ENCODE data around the gene NPHP4.
"Not testable (repeated sequence)": the region's sequence is repeated elsewhere in the genome, so short reads cannot be mapped to it uniquely, and the experiment has no call there.

The NPHP4 gene

DNA sequence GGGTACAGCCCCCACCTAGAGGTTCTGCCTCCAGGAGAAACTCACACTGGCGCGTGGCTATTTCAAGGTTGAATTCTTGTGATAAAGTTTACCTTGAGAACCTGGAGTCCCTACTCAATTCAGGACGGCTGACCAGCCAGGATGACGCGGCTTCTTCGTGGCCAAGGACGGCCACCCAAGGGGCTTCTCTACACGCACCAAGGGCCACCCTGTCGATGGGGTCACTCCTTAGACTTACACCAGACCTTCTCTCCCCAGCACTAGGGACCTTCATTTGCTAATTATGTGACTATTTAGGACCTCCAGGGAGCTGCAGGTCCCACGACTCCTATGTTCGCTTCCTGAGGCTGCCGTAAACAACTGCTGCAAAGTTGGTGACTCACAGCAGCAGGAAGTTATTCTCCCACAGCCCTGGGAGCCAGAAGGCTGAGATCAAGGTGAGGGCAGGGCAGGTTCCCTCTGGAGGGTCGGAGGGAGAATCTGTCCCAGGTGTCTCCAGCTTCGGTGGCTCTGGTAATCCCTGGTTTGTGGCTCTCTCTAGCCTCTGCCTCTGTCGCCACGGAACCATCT lies 135.9 kb downstream of the NPHP4 start:
- DNase-seq (ENCODE audit: low read depth in 2 of 2) = no peak

DNA sequence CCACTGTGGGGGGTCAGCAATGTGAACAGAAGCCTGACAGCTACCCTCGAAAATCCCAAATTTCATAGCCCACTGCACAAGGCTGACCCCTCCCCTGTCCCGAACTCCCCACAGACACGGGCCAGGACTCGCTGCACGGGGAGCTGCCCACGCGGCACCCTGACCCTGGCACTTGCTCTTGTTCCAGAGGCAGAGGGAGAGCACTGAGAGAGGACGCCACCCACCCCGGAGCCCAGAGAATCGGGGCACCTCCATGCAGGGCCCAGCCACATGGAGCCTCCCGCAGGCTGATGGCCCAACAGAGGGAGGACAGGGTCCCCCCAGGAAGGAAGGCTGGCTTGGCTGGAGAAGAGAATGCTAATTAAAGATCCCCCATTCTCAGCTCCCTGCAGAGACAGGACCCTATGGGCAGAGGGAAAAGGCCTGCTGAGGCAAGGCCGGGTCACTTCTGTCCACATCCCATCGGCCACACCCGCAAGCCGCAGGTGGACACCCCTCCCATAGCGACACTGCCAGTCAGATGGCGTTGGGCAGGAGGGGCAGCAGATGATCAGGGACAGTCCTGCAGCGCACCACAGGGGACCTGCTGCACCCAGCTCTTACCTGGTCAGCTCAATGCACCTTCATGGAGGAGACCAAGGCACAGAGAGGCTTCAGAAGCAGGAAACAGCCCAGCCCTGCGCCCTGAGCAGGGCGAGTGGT lies 136.9 kb downstream of the NPHP4 start:
- DNase-seq (ENCODE audit: low read depth in 2 of 2) = no peak

DNA sequence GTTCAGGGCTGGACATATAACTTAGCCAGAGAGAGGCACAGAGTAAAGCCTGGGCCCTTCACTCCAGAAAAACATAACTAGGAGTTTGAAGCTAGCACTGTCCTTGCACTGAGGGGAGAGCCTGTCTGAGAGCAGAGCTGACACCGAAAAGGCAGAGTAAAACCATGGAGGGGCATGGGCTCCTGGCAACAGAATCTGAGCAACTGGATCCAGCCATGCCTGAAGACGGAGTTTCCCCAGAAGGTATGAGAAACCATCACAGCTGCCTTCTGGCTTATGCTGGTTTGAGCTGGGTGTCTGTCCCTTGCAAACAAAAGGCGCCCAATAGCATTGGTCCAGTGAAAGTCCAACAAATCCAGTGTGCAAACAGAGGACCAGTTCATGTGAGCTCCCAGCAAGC lies 137.5 kb downstream of the NPHP4 start:
- DNase-seq (ENCODE audit: low read depth in 2 of 2) = no peak

DNA sequence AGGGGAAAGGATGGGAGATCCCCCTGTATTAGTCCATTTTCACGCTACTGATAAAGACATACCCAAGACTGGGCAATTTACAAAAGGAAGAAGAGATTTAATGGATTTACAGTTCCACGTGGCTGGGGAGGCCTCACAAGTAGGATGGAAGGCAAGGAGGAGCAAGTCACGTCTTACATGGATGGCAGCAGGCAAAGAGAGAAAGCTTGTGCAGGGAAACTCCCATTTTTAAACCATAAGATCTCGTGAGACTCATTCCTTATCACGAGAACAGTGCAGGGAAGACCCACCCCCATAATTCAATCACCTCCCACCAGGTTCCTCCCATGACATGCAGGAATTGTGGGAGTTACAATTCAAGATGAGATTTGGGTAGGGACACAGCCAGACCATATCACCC lies 138.4 kb downstream of the NPHP4 start:
- DNase-seq (ENCODE audit: low read depth in 2 of 2) = not testable (repeated sequence)

DNA sequence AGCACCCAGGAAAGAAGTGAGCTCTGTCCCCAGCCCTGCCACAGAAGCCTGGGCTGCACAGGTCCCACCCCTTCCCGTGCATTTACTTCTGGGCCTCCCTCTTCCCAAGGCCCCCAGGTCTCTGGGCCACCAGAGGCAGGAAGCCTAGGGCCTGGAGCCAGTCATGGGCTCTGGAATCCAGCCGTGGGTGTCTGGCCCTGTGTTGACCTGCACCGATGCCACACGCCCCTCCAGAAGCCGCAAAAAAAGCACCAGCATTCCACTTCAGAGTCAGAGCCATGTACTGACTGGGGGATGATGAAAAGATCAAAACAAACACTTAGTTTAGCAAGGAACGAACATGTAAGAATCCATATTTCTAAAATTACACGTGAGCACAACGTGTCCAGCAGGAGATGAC lies 141.7 kb downstream of the NPHP4 start:
- no peak for DNase-seq (ENCODE audit: low read depth in 2 of 2)

DNA sequence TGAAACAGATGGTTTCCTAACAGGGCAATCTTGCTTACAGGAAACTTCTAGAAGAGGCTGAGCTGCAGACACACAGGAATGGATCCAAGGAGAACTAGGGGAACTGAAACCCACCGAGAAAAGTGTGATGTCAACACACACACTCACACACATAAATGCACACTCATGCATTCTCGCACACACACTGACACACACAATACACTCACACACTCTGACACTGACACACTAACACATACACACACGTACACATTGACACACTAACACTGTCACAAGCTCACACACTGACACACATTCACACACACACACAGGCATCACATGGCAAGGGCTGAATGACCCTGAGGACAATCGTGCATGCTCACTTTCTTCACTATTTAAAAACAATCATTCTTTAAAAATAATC lies 142.7 kb downstream of the NPHP4 start:
- DNase-seq (ENCODE audit: low read depth in 2 of 2) = no peak

DNA sequence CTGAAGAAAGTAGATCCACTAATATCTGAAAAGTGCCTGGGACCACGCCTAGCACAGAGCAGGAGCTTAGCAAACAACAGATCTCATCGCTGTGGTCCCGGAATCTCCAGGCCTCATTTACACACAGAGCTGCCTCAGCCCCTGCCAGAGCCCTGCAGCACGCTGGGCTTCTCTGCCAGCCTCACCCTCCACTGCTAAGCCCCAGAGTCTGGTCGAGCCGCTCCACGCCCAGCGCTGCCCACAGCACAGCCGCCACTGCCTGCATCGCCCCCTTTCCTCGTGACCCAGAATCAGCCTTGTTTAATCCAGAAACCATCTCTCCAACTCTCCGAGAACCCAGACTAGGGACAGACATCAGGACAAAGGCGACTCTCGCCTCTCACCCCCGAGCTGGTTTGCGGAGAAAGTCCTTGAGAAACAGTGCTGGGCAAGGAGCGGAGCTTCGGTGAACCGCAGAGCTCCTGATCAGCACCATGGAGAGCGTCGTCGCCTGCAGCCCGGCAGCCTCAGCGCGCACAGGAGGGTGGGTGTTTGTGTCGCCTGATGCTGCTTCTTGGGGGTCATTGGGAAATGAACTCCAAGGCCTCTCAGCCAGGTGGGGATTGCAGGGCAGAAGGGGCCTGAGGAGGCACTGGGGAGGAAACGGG lies 145.1 kb downstream of the NPHP4 start:
- DNase-seq (ENCODE audit: low read depth in 2 of 2) = no peak

DNA sequence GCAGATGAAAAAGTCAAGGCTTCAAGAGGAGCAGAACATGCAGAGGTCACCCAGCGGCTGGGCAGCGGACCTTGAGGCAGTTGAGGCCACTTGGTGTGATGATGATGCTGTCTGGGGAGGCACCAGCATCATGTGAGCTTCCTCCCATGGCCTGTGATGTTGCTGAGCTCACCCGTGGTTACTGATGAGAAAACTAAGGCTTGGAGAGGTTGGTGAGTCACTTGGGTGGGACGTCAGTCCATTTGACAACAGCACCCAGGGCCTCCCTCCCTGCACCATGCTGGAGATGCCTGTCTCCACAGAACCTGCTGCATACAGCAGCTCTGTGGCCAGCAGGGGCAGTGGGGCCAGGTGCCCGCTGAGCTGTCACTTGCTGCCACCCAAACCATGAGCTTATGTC lies 146.8 kb downstream of the NPHP4 start:
- DNase-seq (ENCODE audit: low read depth in 2 of 2) = no peak

DNA sequence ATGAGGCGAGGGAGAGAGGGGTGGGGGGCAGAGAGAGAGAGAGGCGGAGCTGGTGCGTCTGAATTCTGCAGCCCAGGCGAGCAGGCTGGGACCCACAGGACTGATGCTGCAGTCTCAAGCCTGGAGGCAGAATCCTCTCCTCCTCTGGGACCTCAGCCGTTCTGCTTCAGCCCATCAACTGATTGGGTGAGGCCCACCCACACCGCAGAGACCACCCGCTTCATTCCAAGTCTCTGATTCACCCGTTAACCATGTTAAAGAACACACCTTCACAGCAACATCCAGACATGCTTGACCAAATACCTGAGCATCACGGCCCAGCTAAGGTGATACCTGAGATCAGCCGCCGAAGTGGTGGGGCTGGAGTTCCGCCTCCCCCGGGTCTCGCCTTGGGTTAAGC lies 147.8 kb downstream of the NPHP4 start:
- no peak for DNase-seq (ENCODE audit: low read depth in 2 of 2)

DNA sequence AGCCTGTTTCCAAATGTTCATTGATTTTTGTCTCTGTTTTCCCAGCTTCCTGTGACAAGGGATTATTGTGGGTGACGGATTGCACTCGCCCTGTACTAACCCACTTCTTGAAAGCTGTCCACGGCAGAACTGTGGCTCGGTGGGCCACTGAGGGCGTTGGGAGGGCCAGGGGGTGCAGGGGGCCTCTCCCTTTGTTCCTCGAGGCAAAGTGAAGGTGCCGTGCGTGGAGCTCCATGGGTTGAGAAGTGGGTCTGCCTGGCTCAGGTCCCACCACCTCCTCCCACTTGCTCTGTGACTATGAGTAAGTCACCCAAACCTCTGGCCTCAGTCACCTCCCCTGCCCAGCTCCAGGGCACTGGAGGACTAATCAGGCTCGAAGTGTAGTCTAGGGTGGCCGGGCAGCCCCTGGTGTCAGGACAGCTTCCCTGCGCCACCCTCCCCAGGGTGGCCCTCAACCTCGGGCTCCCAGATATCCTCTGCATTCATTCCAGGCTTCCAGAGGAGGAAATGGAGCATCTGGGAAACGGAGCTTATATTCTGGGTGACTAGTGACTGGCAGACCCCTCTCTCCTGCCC lies 148.6 kb downstream of the NPHP4 start:
- no peak for DNase-seq (ENCODE audit: low read depth in 2 of 2)

DNA sequence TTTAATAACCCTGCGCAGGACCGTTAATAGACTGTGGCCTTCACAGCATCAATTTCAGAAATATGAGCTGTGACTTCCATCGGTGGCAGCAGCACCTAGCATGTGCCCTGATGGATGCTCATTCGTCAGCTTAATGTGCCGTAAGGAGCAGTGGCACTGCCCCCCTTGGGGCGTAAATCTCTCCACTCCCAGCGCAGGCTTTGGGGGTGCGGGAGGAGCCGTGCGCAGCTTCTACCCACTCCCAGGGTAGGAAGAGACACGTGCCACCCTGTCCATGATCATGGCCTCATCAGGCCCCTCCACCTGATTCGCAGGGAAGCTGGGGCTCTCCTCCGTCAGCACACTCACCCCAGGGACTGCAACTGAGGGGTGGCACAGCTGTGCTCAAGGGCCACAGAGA lies 149.5 kb downstream of the NPHP4 start:
- DNase-seq (ENCODE audit: low read depth in 2 of 2) = no peak

DNA sequence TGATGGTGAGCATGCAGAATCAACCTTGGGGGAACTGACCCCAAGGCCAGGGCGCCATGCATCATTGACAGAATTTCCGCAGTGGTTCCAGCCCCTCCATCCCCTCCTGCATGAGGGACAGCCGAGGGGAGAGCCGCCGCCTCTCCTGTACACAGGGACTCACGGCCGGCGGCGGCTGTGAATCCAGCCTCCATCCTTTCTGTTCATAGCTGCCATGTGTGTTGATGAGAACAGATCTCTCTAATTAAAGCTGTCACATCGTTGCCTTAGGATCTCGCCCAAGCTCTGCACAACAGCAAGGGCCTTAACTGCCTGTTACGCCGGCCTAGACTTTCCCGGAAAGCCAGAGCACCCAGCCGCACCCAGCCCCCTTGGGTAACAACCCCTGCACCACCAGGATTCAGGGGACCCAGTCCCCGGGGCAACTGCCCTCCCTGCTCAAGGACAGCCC lies 151.6 kb downstream of the NPHP4 start:
- DNase-seq (ENCODE audit: low read depth in 2 of 2) = no peak

DNA sequence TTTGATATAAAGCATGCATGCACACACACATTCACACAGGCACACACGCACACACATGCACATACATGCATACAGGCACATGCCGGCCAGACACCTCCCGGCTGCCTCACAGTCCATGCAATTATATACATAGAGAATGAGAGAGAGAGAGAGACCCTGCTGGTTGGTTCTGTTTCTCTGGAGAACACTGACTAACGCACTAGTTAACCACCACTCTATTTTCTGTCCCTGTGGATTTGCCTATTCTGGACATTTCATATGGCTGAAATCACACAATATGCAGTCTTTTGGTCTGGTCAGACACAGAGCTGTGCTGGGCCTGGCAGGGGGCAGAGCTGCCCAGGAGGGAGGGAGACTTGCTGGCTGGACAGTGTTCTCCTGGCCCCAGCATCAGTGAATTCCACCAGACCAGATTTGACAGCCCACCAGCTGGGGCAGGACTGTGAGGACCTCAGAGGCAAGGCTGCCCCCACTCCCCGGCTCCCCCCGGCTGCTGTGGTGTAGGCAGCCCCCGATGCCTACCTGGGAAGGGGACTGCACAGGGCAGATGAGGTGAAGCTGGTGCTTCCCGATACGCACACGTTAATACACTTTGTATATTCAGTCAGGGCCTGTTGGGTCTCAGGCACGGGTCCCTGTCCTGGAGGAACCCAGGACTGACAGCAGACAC lies 152.2 kb downstream of the NPHP4 start:
- DNase-seq (ENCODE audit: low read depth in 2 of 2) = no peak

DNA sequence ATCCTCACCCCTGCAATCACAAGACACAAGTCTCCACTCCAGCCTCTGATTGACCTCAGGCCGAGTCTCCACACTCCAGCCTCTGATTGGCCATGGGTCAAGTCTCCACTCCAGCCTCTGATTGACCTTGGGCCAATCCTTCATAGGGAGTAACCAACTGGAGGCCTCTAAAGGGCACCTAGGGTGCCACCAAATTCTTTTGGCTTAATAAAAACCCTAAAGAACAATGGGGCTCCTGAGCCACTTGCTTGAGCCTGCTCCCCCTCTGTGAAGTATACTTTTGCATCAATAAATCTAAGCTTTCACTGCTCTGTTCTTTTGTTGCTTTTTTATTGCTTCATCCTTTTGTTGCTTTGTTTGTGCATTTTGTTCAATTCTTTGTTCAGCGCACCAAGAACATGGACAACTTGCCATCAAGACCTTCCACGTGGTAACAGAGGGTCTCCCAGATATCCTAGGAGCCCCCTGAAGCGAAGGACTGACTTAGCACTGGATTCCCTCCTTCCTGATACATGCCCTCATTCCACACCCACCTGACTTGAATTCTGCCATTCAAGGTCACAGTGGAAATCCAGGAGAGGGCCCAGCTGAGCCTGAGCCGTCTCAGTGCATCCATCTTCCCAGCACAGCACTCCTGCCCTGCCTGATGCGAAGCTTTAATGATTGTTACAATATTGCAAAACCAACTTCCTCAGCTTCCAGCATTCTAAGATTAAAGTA lies 152.9 kb downstream of the NPHP4 start:
- no peak for DNase-seq (ENCODE audit: low read depth in 2 of 2)

DNA sequence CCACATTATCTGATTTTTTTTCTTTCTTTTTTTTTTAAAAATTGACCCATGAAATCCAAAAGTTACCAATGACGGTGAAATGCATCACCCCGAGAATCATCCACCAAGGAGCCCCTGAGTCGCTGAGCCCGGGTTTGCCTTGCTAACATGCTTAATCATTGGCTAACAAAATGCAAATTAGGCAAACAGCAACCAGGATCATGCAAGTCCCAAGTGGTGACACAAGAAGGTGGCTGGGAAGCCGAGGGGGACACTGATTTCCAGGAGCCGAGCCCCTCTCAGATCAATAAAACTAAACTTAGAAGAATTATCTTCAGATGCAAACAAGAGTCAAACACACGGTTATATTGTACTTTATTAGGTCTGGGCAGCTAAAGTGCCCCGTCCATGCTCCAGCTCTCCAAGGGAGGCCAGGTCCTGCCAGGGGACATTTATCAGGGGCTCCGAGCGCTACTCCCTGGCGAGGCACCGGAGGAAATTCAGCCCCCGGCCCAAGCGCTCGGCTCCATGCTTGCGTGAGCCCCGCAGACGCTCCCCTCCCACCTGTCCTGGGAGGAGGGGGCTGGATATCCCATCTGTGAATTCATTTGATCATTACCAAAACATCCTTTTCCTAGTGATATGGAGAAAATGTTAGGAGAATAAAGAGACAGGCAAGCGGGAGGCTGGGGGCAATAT lies 154.1 kb downstream of the NPHP4 start:
- no peak for DNase-seq (ENCODE audit: low read depth in 2 of 2)

DNA sequence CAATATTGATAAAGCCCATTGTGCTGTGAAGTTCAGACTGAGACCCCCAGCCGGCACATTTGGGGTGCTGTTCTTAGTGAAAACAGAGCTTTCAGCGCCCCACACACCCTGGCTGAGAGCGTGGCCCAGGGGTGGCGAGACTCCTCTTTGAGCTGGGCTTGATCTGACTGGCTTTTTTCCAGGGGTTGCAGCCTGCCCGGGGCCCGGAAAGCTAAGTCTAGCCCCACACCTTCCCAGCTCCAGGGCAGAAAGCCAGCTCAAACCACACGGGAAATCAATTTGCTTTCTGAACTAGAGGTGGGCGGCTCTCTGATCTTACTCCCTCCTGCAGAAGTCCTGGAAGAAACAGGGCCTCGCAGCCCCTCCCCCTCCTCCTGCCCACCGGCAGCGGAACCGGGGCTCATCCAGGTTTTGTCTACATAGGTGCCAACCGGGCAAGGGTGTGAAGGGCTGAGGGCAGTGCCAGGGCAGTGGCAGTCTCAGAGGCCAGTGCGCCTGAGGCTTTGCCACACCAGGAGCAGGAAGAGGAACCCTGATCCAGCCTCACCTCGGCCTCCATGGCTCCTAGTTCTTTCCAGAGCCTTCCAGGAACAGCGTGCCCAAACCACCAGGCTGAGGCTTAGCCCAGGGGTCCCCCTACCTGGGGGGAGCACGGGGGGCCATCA lies 155.3 kb downstream of the NPHP4 start:
- DNase-seq (ENCODE audit: low read depth in 2 of 2) = no peak

DNA sequence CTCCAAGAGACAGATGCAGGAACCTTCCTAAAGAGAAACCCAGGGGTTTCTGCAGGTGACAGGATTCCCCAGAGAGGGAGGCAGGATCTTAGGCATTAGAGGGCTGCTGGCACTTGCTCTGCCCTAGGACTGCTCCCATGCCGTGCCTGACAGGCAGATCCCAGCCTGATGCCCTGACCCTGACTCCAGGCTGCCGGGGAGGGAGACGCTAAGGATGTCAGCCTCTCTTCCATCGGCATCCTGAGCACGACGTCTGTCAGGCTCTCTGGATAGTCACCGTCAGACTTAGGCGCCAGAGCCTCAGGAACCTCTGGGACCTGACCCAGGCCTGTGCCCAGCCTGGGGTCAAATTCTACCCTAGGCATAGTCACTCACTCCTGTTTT lies 157.1 kb downstream of the NPHP4 start:
- DNase-seq (ENCODE audit: low read depth in 2 of 2) = no peak

DNA sequence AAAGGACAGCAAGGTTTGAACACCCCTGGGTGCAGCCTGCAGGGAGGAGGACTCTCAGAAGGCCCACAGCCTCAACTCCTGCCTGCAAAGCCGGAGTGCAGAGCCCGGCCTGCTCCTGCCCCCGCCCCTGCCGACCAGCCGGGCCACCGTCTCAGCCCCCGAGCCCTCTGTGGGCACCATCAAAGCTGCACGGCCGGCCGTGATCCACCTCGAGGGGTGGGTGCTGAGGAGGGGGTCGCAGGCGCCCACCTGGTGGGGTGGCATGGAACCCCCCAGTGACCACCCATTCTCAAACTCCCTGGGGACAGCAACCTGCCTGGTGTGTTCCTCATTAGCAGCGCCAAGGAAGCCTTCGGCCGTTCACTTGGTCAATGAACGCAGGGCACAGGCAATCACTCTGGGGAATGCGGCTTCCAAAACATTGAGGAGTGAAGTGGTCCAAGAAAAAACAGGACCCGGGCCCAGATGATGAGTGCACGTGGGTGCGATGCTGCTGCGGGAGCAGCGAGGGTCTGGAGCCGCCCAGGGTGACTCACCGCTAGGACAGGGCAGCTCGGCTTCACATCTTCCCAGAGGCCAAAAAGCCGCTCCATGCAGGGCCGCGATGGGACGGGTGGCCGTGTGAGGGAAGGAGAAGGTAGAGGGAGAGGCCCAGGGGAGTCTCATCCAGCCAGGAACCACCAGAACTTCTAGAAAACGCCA lies 157.6 kb downstream of the NPHP4 start:
- no peak for DNase-seq (ENCODE audit: low read depth in 2 of 2)

DNA sequence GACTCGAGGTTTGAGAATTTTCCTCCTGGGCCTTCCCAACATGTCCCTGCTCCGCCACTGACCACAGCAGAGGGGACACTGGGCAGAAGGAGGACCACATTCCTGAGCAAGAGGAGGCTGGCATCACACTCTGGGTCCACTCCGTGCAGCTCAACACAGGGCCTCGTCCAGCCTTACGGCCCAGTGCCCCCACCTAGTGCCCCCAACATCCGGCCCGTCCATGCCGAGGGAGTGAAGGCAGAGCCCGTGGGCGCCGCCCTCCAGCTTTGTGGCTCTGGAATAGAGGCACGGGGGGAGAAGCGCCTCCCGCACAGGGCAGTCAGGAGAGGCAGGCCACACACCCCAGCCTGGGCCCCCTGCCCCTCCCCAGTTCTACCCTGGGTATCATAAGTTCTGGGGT lies 158.3 kb downstream of the NPHP4 start:
- DNase-seq (ENCODE audit: low read depth in 2 of 2) = no peak
